Retinal pigment epithelial cell (primary cell): ENCODE measurements around the gene GTF2H2C.

Experiments used
- DNase-seq: peaks from one replicate; pipeline ENCODE4 v3.0.0-alpha.2; 2010; ENCODE audit warnings: low read depth
- H3K4me3 ChIP-seq: 2 replicates; pipeline ENCODE4 v1.5.1; 2011; ENCODE audit warnings: mild to moderate bottlenecking, low read length, control low read depth, moderate library complexity
- CTCF ChIP-seq: conservative IDR thresholded peaks from 2 replicates; pipeline ENCODE4 v1.5.1; 2011; ENCODE audit warnings: low read depth, low read length, control low read depth, inconsistent platforms

The GTF2H2C gene

DNA sequence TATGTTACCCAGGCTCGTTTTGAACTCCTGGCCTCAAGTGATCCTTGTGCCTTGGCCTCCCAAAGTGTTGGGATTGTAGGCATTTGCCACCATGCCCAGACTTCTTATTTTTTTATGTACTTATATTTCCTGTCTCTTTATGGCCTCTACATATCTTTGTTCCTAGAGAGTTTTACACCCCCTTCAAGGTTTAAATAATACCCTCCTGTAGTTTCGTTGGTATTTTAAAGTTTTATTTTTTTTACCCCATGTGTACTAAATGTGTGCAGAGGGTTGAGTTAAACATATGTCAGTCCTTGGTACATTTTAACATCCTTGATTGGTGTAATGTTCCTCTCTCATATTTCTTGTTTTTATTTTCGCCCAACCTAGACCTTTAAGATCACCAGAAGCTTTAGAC lies 38.0 kb upstream of the GTF2H2C start:
- TF ChIP-seq CTCF: no peak
- DNase-seq: no peak
- no peak overlapping the region for H3K4me3 ChIP-seq

DNA sequence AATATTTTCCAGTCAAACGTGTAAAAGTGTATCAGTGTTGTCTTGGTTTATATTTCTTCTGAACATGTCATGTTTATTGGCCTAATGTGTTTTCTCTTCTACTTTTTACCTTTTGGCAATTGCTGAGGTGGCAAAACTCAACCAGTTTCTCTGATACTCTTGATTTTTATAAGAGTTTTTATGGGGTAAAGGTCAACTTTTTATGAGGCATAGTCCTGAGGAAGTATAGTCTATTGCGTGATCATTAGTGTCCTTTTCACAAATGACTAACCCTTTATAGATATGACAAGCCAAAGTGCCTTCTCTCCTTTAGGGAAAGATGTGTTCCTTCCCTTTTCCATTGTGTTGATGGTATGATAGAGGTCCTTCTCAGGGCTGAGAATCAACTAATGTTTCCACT lies 34.5 kb upstream of the GTF2H2C start:
- no peak for TF ChIP-seq CTCF
- no peak for DNase-seq

GRCh38 chr5:69526660-69527059 lies 33.3 kb upstream of the GTF2H2C start:
- no peak overlapping the region for H3K4me3 ChIP-seq
- TF ChIP-seq CTCF: no peak
- no peak for DNase-seq

More for the DNA sequence above, 34.5 kb upstream of the GTF2H2C start:
- H3K4me3 ChIP-seq: no peak overlapping the region

GRCh38 chr5:69527128-69527770 lies 32.7 kb upstream of the GTF2H2C start:
- DNase-seq: no peak
- no peak overlapping the region for H3K4me3 ChIP-seq
- TF ChIP-seq CTCF: no peak

DNA sequence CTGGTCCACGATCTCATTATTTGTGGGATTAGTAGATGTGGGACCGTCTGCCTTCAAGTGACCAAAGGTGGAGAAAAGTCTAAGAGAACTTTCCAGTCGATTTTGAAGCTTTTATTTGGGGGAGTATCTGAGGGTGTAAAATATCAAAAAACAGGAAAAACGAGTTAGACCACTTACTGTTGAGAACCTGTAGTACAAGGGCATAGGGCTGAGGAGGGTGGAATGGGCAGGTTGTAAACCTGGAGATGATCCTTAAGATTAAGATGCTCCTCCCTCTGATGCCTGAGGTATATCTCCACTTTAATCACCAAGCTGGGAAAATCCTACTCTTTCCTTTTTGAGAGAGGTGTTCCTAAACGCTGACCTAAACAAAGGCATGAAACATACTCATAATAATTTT lies 32.0 kb upstream of the GTF2H2C start:
- H3K4me3 ChIP-seq: no peak overlapping the region
- TF ChIP-seq CTCF: no peak
- no peak for DNase-seq

GRCh38 chr5:69528609-69529008 lies 31.4 kb upstream of the GTF2H2C start:
- TF ChIP-seq CTCF: no peak
- no peak overlapping the region for H3K4me3 ChIP-seq
- DNase-seq: no peak

GRCh38 chr5:69530561-69531405 lies 29.2 kb upstream of the GTF2H2C start:
- DNase-seq: no peak
- H3K4me3 ChIP-seq: no peak overlapping the region
- TF ChIP-seq CTCF: no peak
